Omental fat pad (tissue), 4 donors: ENCODE measurements around the gene BPIFB3. TPM values are rescaled to one million over a fixed set of nuclear protein-coding genes. Genes with fewer than 3 reads are reported as not detected.

Experiments used
- ATAC-seq: fragments of 150-250 bp; one replicate; pipeline ENCODE4 v1.9.1; 2016; ENCODE audit warnings: mild to moderate bottlenecking, moderate library complexity; ENCODE audit not compliant: low FRiP score
- DNase-seq: peaks from one replicate; pipeline ENCODE4 v3.0.0-alpha.2; 2019; ENCODE audit warnings: low spot score
- CTCF ChIP-seq, 3 donors: fragments of 450-650 bp; IDR thresholded peaks; one replicate each; pipeline ENCODE4 v1.5.1; 2016 to 2017; ENCODE audit warnings: antibody characterized with exemption in 3 of 3, mild to moderate bottlenecking in 3 of 3, moderate library complexity in 2 of 3
- total RNA-seq, 4 donors: library from RNA; depleted of rRNA; stranded (reverse); fragments of >200 nt; gene quantifications; one replicate each; pipeline ENCODE4 v1.1.0, GENCODE V29; 2016

Gene BPIFB3
- total RNA-seq, 4 donors from 2014 or later = not detected

DNA sequence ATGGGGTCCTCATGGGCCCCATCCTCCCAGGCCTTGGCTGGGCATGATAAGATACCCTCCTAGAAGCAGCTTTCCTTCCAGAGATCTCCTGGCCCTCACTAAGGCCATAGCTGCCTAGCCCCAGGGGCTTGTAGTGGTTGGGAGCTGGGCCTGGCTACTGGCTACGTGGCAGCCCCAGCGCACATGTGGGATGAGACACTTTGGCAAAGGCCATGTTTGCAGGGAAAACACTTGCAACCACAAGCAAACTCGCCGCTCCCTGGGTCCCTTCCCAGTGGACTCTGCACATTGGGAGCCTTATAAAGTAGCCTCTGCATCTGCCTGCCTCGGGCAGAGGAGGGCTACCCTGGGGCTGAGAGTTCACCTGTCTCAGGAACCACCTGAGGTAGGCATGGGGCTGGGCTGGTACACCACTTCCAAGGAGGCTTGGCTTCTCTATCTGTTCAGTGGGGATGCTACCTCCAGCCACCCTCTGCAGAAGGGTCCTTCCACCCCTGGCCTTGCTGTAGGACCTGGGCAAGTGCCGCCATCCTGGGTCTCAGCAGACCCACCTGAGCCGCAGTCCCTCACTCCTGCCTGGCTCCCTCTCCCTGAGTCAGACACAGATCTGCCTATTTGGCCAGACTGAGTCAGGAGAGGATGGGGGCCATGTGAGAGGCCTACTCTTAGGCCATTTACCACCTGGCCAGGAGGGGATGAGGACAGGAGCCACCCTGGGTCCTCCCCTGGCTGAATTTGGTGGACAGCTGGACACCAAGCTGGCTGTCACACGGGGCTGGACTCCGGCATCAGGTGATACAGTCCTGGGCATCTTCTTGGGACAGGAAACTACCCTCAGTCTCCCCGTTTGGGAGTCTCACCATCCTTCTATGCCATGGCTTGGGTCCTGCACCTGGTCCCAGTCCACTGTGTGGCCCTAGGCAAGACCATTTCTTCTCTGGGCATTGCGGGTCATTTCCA lies 46.0 kb upstream of the BPIFB3 start, which contains the start of gene BPIFB2:
BPIFB2 (plus strand) TSS at position 329 of the 960 bp plus-strand sequence. CDS start 871 bp downstream, outside the sequence.
- DNase-seq (no peak), ATAC-seq (no peak)
- no peak for TF ChIP-seq CTCF (IDR thresholded peaks at IDR 0.05)

DNA sequence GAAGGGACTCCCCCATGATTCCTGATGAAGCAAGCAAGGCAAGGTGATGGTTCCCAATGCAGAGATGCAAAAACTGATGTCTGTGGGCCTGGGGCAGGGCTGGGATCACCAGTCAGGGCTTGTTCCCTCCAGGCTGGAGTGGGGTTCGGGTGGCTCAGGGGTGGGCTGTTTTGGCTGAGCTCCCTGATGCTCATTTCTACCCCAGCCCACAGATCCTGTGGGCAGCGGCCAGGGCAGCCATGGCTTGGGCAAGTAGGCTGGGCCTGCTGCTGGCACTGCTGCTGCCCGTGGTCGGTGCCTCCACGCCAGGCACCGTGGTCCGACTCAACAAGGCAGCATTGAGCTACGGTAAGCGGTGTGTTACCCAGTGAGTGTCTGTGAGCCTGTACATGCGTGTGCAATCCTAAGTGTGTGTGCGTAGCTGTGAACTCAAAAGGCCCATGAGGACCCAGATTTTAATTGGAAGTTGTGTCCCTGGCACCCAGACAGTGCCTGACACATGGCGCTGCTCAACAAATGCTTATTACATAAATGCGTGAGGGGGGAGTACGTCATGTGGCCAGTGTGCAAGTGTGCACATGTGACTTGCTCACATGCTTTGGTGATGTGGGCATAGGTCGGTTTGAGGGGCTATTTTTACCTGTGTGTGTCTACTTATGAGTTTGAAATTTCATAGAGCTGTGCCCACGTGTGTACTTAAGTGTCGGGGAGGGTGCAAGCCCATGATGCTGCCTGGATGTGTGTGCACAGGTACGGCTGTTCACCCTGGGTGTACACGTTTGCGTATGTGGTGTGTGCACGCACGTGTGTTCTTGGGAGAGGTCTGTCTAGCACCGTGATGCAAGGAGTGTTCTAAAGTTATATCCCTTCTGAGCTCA lies 45.1 kb upstream of the BPIFB3 start:
- ATAC-seq (no peak), DNase-seq (no peak)
- no peak for TF ChIP-seq CTCF (IDR thresholded peaks at IDR 0.05)

- no peak for TF ChIP-seq CTCF (IDR thresholded peaks at IDR 0.05)
- DNase-seq = no peak
- ATAC-seq = no peak
Observed at GRCh38 chr20:33009214-33010132, 44.2 kb upstream of the BPIFB3 start.

GRCh38 chr20:33010133-33010504 lies 43.6 kb upstream of the BPIFB3 start:
- DNase-seq (no peak), ATAC-seq (no peak)
- no peak for TF ChIP-seq CTCF (IDR thresholded peaks at IDR 0.05)

GRCh38 chr20:33010674-33011449 lies 42.8 kb upstream of the BPIFB3 start:
- no peak for DNase-seq
- ATAC-seq = no peak
- TF ChIP-seq CTCF (IDR thresholded peaks at IDR 0.05) = no peak
